H9 (cell line): ENCODE measurements around the gene C22orf23. TPM values are rescaled to one million over a fixed set of nuclear protein-coding genes. Genes with fewer than 3 reads are reported as not detected.

Source experiments
- DNase-seq: peaks from one replicate; pipeline ENCODE4 v3.0.0-alpha.2; 2017
- H2AFZ ChIP-seq: one replicate; pipeline ENCODE4 v1.6.1; 2013; ENCODE audit warnings: mild to moderate bottlenecking, low read length, control low read depth, moderate library complexity
- H2AK5ac ChIP-seq: 2 replicates; pipeline ENCODE4 v1.6.1; 2013; ENCODE audit warnings: low read length, control low read depth, mixed read lengths; ENCODE audit not compliant: insufficient read length
- H2BK120ac ChIP-seq: one replicate; pipeline ENCODE4 v1.6.1; 2013; ENCODE audit warnings: low read depth, mild to moderate bottlenecking, low read length, control low read depth, inconsistent platforms; ENCODE audit not compliant: poor library complexity, severe bottlenecking
- H2BK12ac ChIP-seq: 2 replicates; pipeline ENCODE4 v1.6.1; 2013; ENCODE audit warnings: low read length, control low read depth, mixed read lengths, low read depth; ENCODE audit not compliant: insufficient read length
- H2BK15ac ChIP-seq: 2 replicates; pipeline ENCODE4 v1.6.1; 2013; ENCODE audit warnings: low read depth, low read length, control low read depth
- H2BK20ac ChIP-seq: one replicate; pipeline ENCODE4 v1.6.1; 2013; ENCODE audit warnings: low read depth, mild to moderate bottlenecking, low read length, control low read depth, inconsistent platforms; ENCODE audit not compliant: poor library complexity, severe bottlenecking
- H2BK5ac ChIP-seq: 2 replicates; pipeline ENCODE4 v1.6.1; 2013; ENCODE audit warnings: low read length, control low read depth, mixed read lengths; ENCODE audit not compliant: insufficient read length
- H3K14ac ChIP-seq: 2 replicates; pipeline ENCODE4 v1.6.1; 2013; ENCODE audit warnings: low read length, control low read depth; ENCODE audit not compliant: insufficient read depth
- H3K18ac ChIP-seq: 2 replicates; pipeline ENCODE4 v1.6.1; 2013; ENCODE audit warnings: low read depth, mild to moderate bottlenecking, mixed read lengths, low read length, control low read depth; ENCODE audit not compliant: insufficient read length
- H3K23ac ChIP-seq: 2 replicates; pipeline ENCODE4 v1.6.1; 2013; ENCODE audit warnings: low read length, control low read depth, mixed read lengths, low read depth; ENCODE audit not compliant: insufficient read length
- H3K23me2 ChIP-seq: 2 replicates; pipeline ENCODE4 v1.6.1; 2013; ENCODE audit warnings: low read depth, mild to moderate bottlenecking, mixed read lengths, low read length, control low read depth; ENCODE audit not compliant: insufficient read length, poor library complexity, severe bottlenecking
- H3K27ac ChIP-seq: 2 replicates; pipeline ENCODE4 v1.5.1; 2013; ENCODE audit warnings: low read length, control low read depth, mixed read lengths, low read depth; ENCODE audit not compliant: insufficient read length
- H3K27me3 ChIP-seq: 2 replicates; pipeline ENCODE4 v1.6.1; 2013; ENCODE audit warnings: low read length, control low read depth, inconsistent platforms; ENCODE audit not compliant: insufficient read depth
- H3K4ac ChIP-seq: 2 replicates; pipeline ENCODE4 v1.6.1; 2013; ENCODE audit warnings: low read depth, mild to moderate bottlenecking, control low read depth, inconsistent platforms, low read length, moderate library complexity
- H3K4me1 ChIP-seq: 2 replicates; pipeline ENCODE4 v1.6.1; 2013; ENCODE audit warnings: low read length, control low read depth, inconsistent platforms; ENCODE audit not compliant: insufficient read depth
- H3K4me2 ChIP-seq: 2 replicates; pipeline ENCODE4 v1.6.1; 2013; ENCODE audit warnings: low read length, control low read depth, mixed read lengths; ENCODE audit not compliant: insufficient read length, insufficient read depth
- H3K56ac ChIP-seq: 2 replicates; pipeline ENCODE4 v1.6.1; 2013; ENCODE audit warnings: low read depth, mild to moderate bottlenecking, mixed read lengths, low read length, control low read depth; ENCODE audit not compliant: insufficient read length
- H3K79me1 ChIP-seq: 2 replicates; pipeline ENCODE4 v1.6.1; 2013; ENCODE audit warnings: low read depth, mild to moderate bottlenecking, moderate library complexity, low read length, control low read depth, inconsistent platforms; ENCODE audit not compliant: insufficient read depth, poor library complexity, severe bottlenecking
- H3K79me2 ChIP-seq: 2 replicates; pipeline ENCODE4 v1.6.1; 2013; ENCODE audit warnings: low read length, control low read depth, inconsistent platforms; ENCODE audit not compliant: insufficient read depth
- H3K9ac ChIP-seq: 2 replicates; pipeline ENCODE4 v1.6.1; 2013; ENCODE audit warnings: low read length, control low read depth, mixed read lengths; ENCODE audit not compliant: insufficient read length; ENCODE audit errors: extremely low read depth
- H3K9me3 ChIP-seq: one replicate; pipeline ENCODE4 v1.6.1; 2013; ENCODE audit warnings: low read depth, low read length, inconsistent platforms; ENCODE audit not compliant: control insufficient read depth
- H3T11ph ChIP-seq: one replicate; pipeline ENCODE4 v1.6.1; 2013; ENCODE audit warnings: mild to moderate bottlenecking, low read length, control low read depth, inconsistent platforms
- H4K20me1 ChIP-seq: one replicate; pipeline ENCODE4 v1.6.1; 2013; ENCODE audit not compliant: control insufficient read depth, insufficient read length, insufficient read depth
- H4K5ac ChIP-seq: 2 replicates; pipeline ENCODE4 v1.6.1; 2013; ENCODE audit warnings: low read depth, mild to moderate bottlenecking, mixed read lengths, low read length, control low read depth; ENCODE audit not compliant: insufficient read length
- H4K8ac ChIP-seq: replicated peaks from 2 replicates; pipeline ENCODE4 v1.6.1; 2013; ENCODE audit warnings: low read length, control low read depth, mixed read lengths, low read depth; ENCODE audit not compliant: insufficient read length
- H4K91ac ChIP-seq: 2 replicates; pipeline ENCODE4 v1.6.1; 2013; ENCODE audit warnings: low read depth, mild to moderate bottlenecking, moderate library complexity, mixed read lengths, low read length, control low read depth; ENCODE audit not compliant: insufficient read length
- H3K27ac Mint-ChIP-seq, 3 experiments: 2 replicates in 2 of 3; 3 replicates in 1 of 3; pipeline ENCODE4 v1.8.0; 2020 to 2021; ENCODE audit warnings: mixed read lengths in 3 of 3, mild to moderate bottlenecking in 1 of 3, moderate library complexity in 1 of 3
- H3K27me3 Mint-ChIP-seq: 2 replicates; pipeline ENCODE4 v1.8.0; 2021; ENCODE audit warnings: low read depth, mild to moderate bottlenecking, moderate library complexity, mixed read lengths
- H3K36me3 Mint-ChIP-seq, 3 experiments: 2 replicates in 2 of 3; 3 replicates in 1 of 3; pipeline ENCODE4 v1.8.0; 2020 to 2021; ENCODE audit warnings: low read depth in 3 of 3, mixed read lengths in 3 of 3; ENCODE audit not compliant: insufficient read depth in 1 of 3
- H3K4me1 Mint-ChIP-seq, 2 experiments: 2 replicates each; pipeline ENCODE4 v1.8.0; 2020; ENCODE audit warnings: mixed read lengths in 2 of 2
- H3K4me3 Mint-ChIP-seq, 2 experiments: 2 replicates in 1 of 2; 3 replicates in 1 of 2; pipeline ENCODE4 v1.8.0; 2020 to 2021; ENCODE audit warnings: mild to moderate bottlenecking in 2 of 2, mixed read lengths in 2 of 2, moderate library complexity in 1 of 2
- H3K9me3 Mint-ChIP-seq, 2 experiments: 2 replicates in 1 of 2; 3 replicates in 1 of 2; pipeline ENCODE4 v1.8.0; 2020; ENCODE audit warnings: mild to moderate bottlenecking in 2 of 2, mixed read lengths in 2 of 2, moderate library complexity in 1 of 2
- CTCF ChIP-seq: fragments of 200-600 bp; sonication (generic); conservative IDR thresholded peaks from 3 replicates; pipeline ENCODE4 v1.8.0; 2021; ENCODE audit warnings: antibody characterized with exemption, mild to moderate bottlenecking
- WGBS: extraction: QIAGEN DNeasy Blood & Tissue Kit; methylation state at CpG from one replicate; pipeline ENCODE4 v1.1.7; 2013; ENCODE audit warnings: missing lambda C conversion rate, low lambda C conversion rate, mixed read lengths; ENCODE audit not compliant: insufficient read length; ENCODE audit errors: extremely low coverage; 5-methylcytosine and 5-hydroxymethylcytosine counted together
- total RNA-seq: library from RNA; stranded (reverse); gene quantifications from 2 replicates; pipeline ENCODE4 v1.2.1, GENCODE V29; 2021

C22orf23 gene
- total RNA-seq, 1 experiment from 2014 or later: 0.57 TPM

GRCh38 chr22:37927637-37927936 is 25.8 kb downstream of the C22orf23 start:
- Mint-ChIP-seq H3K9me3 (no peaks in the 10 kb centered on the region), H3K27ac (no peak overlapping the region), H3K27me3 (no peaks in the 10 kb centered on the region), H3K4me1 (0 out of 4 replicates have a peak, but pooled peaks cover 0 to 3% of the 10 kb centered on the region in 2 experiments), H3K4me3 (no peak overlapping the region), H3K36me3 (peaks cover 0 to 53% (median 26%) of the 10 kb centered on the region in 3 experiments; a peak in 6 of 7 replicates)
- no peak overlapping the region for H2BK5ac ChIP-seq
- H4K91ac ChIP-seq: no peak overlapping the region
- H2BK120ac ChIP-seq: no peak overlapping the region
- no peak for TF ChIP-seq CTCF
- no peak overlapping the region for H3T11ph ChIP-seq
- H3K4me2 ChIP-seq: no peak overlapping the region
- no peak overlapping the region for H2AK5ac ChIP-seq
- no CpG with 5 or more reads among the region's 5 CpGs for WGBS
- no peak overlapping the region for H2BK20ac ChIP-seq
- H4K20me1 ChIP-seq: no peaks in the 10 kb centered on the region
- no peak overlapping the region for H3K18ac ChIP-seq
- H3K14ac ChIP-seq: no peak overlapping the region
- H3K27me3 ChIP-seq: no peaks in the 10 kb centered on the region
- H4K8ac ChIP-seq: no peak overlapping the region
- H2AFZ ChIP-seq: no peak overlapping the region
- peaks cover 2% of the 10 kb centered on the region for H3K23me2 ChIP-seq
- H2BK15ac ChIP-seq: no peak overlapping the region
- H3K79me1 ChIP-seq: no peaks in the 10 kb centered on the region
- no peak overlapping the region for H3K4ac ChIP-seq
- no peaks in the 10 kb centered on the region for H3K79me2 ChIP-seq
- H3K27ac ChIP-seq: no peak overlapping the region
- H3K4me1 ChIP-seq: no peaks in the 10 kb centered on the region
- no peak for DNase-seq
- no peak overlapping the region for H3K56ac ChIP-seq
- H2BK12ac ChIP-seq: no peak overlapping the region
- no peak overlapping the region for H4K5ac ChIP-seq
- no peaks in the 10 kb centered on the region for H3K9me3 ChIP-seq
- no peak overlapping the region for H3K23ac ChIP-seq
- H3K9ac ChIP-seq: no peak overlapping the region
